Lower lobe of right lung (tissue), 2 donors: Measurements from ENCODE around the gene TNFRSF8. TPM values are rescaled to one million over a fixed set of nuclear protein-coding genes. Genes with fewer than 3 reads are reported as not detected.

ENCODE experiments used
- ATAC-seq, 2 donors: fragments of 200-7000 bp; cut with Tn5 transposase; one replicate each; pipeline ENCODE4 v1.9.1; 2020 to 2022; ENCODE audit warnings: mild to moderate bottlenecking in 2 of 2, moderate library complexity in 2 of 2
- DNase-seq: peaks from one replicate; pipeline ENCODE4 v3.0.0-alpha.2; 2020
- H3K27ac ChIP-seq: fragments of 200-600 bp; one replicate; pipeline ENCODE4 v1.8.0; 2022
- H3K27me3 ChIP-seq: fragments of 200-600 bp; one replicate; pipeline ENCODE4 v1.8.0; 2022; ENCODE audit warnings: low read depth
- H3K36me3 ChIP-seq: fragments of 200-600 bp; one replicate; pipeline ENCODE4 v1.8.0; 2022; ENCODE audit warnings: mild to moderate bottlenecking
- H3K4me1 ChIP-seq: fragments of 200-600 bp; one replicate; pipeline ENCODE4 v1.8.0; 2022
- H3K4me3 ChIP-seq: fragments of 200-600 bp; one replicate; pipeline ENCODE4 v1.8.0; 2022; ENCODE audit warnings: mild to moderate bottlenecking
- H3K9me3 ChIP-seq: fragments of 200-600 bp; one replicate; pipeline ENCODE4 v1.8.0; 2022
- intact Hi-C: fragments of 100-400 bp; cut with DNase I; formaldehyde crosslinking; loops from one replicate; pipeline ENCODE4 v1.11.0; 2022
- total RNA-seq: library from RNA; stranded (reverse); fragmentation: NEBNext Ultra II Directional; extraction: Animal tissue kit (Norgen Biotek cat#: 25700); gene quantifications from one replicate; pipeline ENCODE4 v1.2.1, GENCODE V29; 2021
- TF ChIP-seq, protein P1 (sequence below): fragments of 200-600 bp; IDR thresholded peaks from one replicate; pipeline ENCODE4 v1.8.0; 2022; ENCODE audit warnings: antibody characterized with exemption, mild to moderate bottlenecking
- donor health status: DM: no; HTN: yes; CAD: no; lungs with severe emphysema.

The TNFRSF8 gene
- total RNA-seq, 1 donor from 2014 or later = 2.7 TPM

DNA sequence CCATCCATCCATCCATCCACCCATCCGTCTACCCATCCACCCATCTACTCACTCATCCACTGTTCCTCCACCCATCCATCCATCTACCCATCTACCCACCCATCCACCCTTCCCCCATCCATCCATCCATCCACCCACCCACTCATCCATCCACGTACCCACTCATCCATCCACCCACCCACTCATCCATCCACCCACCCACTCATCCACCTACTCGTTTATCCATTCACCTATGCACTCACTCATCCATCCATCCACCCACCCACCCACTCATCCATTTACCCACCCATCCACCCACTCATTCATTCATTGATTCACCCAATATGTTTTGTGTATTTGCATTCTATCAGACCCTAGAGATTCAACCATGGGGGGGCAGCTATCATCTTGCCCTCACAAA, 27.2 kb downstream of the TNFRSF8 start:
- H3K9me3 ChIP-seq = no peaks in the 10 kb centered on the region
- no peaks in the 10 kb centered on the region for H3K4me1 ChIP-seq
- ATAC-seq = no peak
- no peak overlapping the region for H3K4me3 ChIP-seq
- no peaks in the 10 kb centered on the region for H3K36me3 ChIP-seq
- no peak for DNase-seq
- intact Hi-C loops = no loop called here
- H3K27ac ChIP-seq = no peak overlapping the region
- TF ChIP-seq, protein P1, sequence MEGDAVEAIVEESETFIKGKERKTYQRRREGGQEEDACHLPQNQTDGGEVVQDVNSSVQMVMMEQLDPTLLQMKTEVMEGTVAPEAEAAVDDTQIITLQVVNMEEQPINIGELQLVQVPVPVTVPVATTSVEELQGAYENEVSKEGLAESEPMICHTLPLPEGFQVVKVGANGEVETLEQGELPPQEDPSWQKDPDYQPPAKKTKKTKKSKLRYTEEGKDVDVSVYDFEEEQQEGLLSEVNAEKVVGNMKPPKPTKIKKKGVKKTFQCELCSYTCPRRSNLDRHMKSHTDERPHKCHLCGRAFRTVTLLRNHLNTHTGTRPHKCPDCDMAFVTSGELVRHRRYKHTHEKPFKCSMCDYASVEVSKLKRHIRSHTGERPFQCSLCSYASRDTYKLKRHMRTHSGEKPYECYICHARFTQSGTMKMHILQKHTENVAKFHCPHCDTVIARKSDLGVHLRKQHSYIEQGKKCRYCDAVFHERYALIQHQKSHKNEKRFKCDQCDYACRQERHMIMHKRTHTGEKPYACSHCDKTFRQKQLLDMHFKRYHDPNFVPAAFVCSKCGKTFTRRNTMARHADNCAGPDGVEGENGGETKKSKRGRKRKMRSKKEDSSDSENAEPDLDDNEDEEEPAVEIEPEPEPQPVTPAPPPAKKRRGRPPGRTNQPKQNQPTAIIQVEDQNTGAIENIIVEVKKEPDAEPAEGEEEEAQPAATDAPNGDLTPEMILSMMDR = no peak
- no peaks in the 10 kb centered on the region for H3K27me3 ChIP-seq

DNA sequence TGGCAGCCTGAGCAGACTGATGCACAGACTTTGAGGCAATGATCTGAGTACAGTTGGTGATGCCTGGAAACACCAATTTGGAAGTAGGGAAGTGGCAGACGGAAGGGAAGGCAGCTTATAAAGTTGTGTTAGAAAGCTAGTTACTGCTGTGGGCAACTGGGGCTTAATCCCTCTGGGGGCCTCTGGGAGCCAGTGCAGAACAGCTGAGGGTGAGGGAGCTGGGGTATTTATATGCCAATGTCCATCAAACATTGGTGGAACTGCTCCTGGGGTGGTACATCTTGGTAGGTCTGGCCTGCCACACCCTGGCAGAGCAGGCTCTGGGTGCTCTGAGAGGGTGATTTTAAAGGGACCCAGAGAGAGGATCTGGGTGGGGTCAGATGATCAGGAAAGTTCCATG, 28.1 kb downstream of the TNFRSF8 start:
- TF ChIP-seq, protein P1 = no peak
- H3K27me3 ChIP-seq = no peaks in the 10 kb centered on the region
- no peaks in the 10 kb centered on the region for H3K4me1 ChIP-seq
- ATAC-seq (no peak), DNase-seq (no peak)
- no peak overlapping the region for H3K4me3 ChIP-seq
- intact Hi-C loops = no loop called here
- no peaks in the 10 kb centered on the region for H3K9me3 ChIP-seq
- H3K36me3 ChIP-seq = no peaks in the 10 kb centered on the region
- H3K27ac ChIP-seq = no peak overlapping the region

DNA sequence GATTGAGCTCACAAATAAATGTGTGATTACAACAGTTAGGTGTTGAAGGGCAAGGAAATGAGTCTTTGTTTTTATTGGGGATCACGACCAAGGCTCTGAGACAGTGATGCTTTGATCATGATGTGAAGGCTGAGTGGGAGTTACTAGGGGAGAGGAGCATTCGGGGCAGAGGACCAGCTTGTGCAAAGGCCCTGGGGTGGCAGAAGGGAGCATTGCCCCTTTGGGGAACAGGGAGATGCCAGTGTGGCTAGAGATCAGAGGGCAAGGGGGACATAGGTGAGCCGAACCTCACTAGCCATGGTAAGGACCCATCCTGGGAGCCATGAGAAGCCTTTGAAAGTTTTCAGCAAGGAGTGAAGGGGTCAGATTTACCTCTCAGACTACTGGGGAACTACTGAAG, 31.1 kb downstream of the TNFRSF8 start:
- H3K27me3 ChIP-seq = no peaks in the 10 kb centered on the region
- H3K27ac ChIP-seq = no peak overlapping the region
- no peaks in the 10 kb centered on the region for H3K36me3 ChIP-seq
- TF ChIP-seq, protein P1 = no peak
- no peaks in the 10 kb centered on the region for H3K9me3 ChIP-seq
- no peak overlapping the region for H3K4me3 ChIP-seq
- intact Hi-C loops = no loop called here
- DNase-seq (no peak), ATAC-seq (no peak)
- H3K4me1 ChIP-seq = no peaks in the 10 kb centered on the region

DNA sequence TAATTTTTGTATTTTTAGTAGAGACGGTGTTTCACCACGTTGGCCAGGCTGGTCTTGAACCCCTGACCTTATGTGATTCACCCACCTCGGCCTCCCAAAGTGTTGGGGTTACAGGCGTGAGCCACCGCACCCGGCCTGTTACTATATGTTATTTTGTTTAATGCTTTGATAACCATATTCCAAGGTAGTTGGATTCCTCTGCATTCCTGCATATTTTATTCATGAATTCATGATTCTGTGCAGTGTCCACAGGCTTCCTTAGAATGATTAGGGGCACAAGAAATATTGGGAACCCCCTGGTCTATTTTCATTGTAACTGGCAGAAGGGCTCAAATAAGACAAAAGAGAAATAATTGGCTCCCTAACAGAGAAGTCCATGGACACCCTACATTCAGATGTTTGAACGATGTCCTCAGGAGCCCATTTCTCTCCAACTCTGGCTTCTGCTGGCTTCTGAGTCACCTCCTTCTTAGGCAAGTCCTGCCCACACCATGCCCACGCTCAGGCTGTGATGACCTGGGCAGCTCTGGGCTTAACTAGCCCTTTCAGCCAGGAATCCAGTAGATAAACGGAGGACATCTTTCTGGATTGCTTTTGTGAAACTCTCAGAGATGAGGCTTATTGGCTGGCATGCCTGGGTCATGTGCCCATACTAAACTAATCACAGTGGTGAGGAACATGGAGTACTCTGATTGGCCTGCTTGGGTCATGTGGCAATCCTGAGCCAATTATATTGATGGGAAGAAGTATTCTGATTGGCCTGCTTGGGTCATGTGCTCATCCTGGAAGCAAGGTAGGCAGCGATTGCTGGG, 32.6 kb downstream of the TNFRSF8 start:
- Histone ChIP-seq H3K27me3 (no peaks in the 10 kb centered on the region), H3K4me3 (no peak overlapping the region), H3K9me3 (no peaks in the 10 kb centered on the region), H3K36me3 (no peaks in the 10 kb centered on the region), H3K27ac (no peak overlapping the region), H3K4me1 (no peaks in the 10 kb centered on the region)
- no peak for DNase-seq
- intact Hi-C loops = no loop called here
- TF ChIP-seq, protein P1 = no peak
- no peak for ATAC-seq

DNA sequence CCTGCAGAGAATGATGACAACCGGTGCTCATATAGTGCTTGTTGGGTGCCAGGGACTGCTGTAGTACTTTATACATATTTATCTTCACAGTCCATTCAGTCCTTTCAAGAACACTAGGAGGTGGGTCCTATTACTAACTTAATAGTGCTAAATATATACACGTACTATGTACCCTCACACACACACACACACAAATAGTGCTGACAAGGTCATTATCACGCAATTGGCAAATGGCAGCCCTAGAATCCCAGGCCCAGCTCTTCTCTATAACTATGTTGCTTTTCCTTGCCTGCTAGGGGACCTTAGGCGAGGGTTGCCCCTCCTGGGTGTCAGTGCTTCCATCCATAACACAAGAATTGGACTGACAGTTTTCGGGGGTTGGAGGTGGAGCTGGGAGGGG, 33.5 kb downstream of the TNFRSF8 start:
- ATAC-seq (no peak), DNase-seq (no peak)
- H3K9me3 ChIP-seq = no peaks in the 10 kb centered on the region
- no peaks in the 10 kb centered on the region for H3K4me1 ChIP-seq
- no peaks in the 10 kb centered on the region for H3K36me3 ChIP-seq
- TF ChIP-seq, protein P1 = no peak
- H3K4me3 ChIP-seq = no peak overlapping the region
- no peak overlapping the region for H3K27ac ChIP-seq
- H3K27me3 ChIP-seq = no peaks in the 10 kb centered on the region
- intact Hi-C loops = no loop called here
